ENCODE data around the gene SNX25. TPM values are rescaled to one million over a fixed set of nuclear protein-coding genes. Genes with fewer than 3 reads are reported as not detected.
A peak's percentile ranks its signal among the peaks of the same experiment; 100 is the strongest.

The SNX25 gene
- total RNA-seq, 6 experiments from 2014 or later, result 8.0 to 13.0 (median 10.5) TPM

DNA sequence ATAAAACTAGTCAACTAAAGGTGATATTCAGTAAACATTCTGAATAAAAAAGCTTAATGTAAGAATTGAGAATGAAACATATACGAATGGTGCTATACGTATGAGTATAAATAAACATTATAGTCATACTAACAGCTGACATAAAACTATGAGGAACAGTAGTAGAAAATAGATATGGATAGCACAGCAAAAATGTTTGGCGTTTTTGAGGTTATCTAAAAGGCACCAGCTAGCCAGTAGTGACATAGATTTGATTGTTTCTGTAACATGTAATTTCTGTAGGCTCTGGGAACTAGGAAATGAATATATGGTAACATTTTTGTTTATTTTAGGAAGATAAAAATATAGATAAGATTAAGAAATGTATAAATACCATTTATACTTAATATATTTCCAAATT is 69.3 kb downstream of the SNX25 start:
- Histone ChIP-seq H3K36me3 (no peaks in the 10 kb centered on the region), H3K27ac (no peak overlapping the region), H3K9me3 (no peaks in the 10 kb centered on the region), H3K4me1 (no peaks in the 10 kb centered on the region), H3K27me3 (no peaks in the 10 kb centered on the region), H3K4me3 (no peak overlapping the region)
- WGBS (ENCODE audit: insufficient coverage, low coverage, low lambda C conversion rate, missing lambda C conversion rate), result 90% methylated on average over 3 of the region's 3 CpGs
- ATAC-seq, result no peak
- no peak for DNase-seq
- intact Hi-C loops (cut with DNase I), result no loop called here
- no peak for TF ChIP-seq POLR2A (IDR thresholded peaks at IDR 0.05)
- TF ChIP-seq CTCF (IDR thresholded peaks at IDR 0.05), result no peak

- H3K36me3 ChIP-seq, result no peaks in the 10 kb centered on the region
- DNase-seq (no peak), ATAC-seq (no peak)
- no peaks in the 10 kb centered on the region for H3K9me3 ChIP-seq
- 80% methylated on average over 5 of the region's 5 CpGs for WGBS (ENCODE audit: insufficient coverage, low coverage, low lambda C conversion rate, missing lambda C conversion rate)
- H3K4me3 ChIP-seq, result no peak overlapping the region
- intact Hi-C loops (cut with DNase I), result no loop called here
- H3K4me1 ChIP-seq, result no peaks in the 10 kb centered on the region
- TF ChIP-seq CTCF (IDR thresholded peaks at IDR 0.05), result no peak
- no peak for TF ChIP-seq POLR2A (IDR thresholded peaks at IDR 0.05)
- no peaks in the 10 kb centered on the region for H3K27me3 ChIP-seq
- H3K27ac ChIP-seq, result no peak overlapping the region
Observed at GRCh38 chr4:185280608-185281007, 71.2 kb downstream of the SNX25 start.

DNA sequence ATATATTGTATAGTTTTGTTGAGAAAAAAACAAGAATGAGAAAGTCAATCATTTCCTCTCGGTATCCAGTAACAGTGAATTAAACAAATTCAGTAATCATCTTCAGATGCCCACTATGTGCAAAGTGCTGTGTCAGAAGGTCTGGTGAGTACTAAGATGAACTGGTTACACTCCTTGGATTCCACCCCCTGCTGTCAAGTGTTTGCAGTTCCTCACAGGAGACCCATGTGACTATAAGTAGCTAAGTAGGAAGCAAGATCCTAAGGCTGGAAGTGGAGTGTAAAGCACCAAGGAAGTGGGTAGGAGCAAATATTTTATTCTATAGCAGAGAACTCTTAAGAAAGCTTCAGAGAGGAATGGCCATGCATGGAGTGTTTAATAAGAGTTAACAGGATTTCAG is 73.6 kb downstream of the SNX25 start:
- WGBS (ENCODE audit: insufficient coverage, low coverage, low lambda C conversion rate, missing lambda C conversion rate), result 100% methylated on average over 1 of the region's 1 CpG
- Histone ChIP-seq H3K36me3 (no peaks in the 10 kb centered on the region), H3K27me3 (no peaks in the 10 kb centered on the region), H3K27ac (no peak overlapping the region), H3K4me1 (no peaks in the 10 kb centered on the region), H3K4me3 (no peak overlapping the region), H3K9me3 (no peaks in the 10 kb centered on the region)
- intact Hi-C loops (cut with DNase I), result no loop called here
- TF ChIP-seq CTCF (IDR thresholded peaks at IDR 0.05) (no peak), POLR2A (IDR thresholded peaks at IDR 0.05) (no peak)
- DNase-seq, result no peak
- peak in 1 of 4 donors; percentile 27 for ATAC-seq

- Histone ChIP-seq H3K27ac (no peak overlapping the region), H3K36me3 (no peaks in the 10 kb centered on the region), H3K27me3 (no peaks in the 10 kb centered on the region), H3K4me1 (no peaks in the 10 kb centered on the region), H3K9me3 (no peaks in the 10 kb centered on the region), H3K4me3 (no peak overlapping the region)
- intact Hi-C loops (cut with DNase I), result no loop called here
- ATAC-seq (no peak), DNase-seq (no peak)
- TF ChIP-seq CTCF (IDR thresholded peaks at IDR 0.05), result no peak
- TF ChIP-seq POLR2A (IDR thresholded peaks at IDR 0.05), result no peak
Observed at GRCh38 chr4:185283723-185284122, 74.3 kb downstream of the SNX25 start.
